ENCODE results near the gene TLE1.

DNA sequence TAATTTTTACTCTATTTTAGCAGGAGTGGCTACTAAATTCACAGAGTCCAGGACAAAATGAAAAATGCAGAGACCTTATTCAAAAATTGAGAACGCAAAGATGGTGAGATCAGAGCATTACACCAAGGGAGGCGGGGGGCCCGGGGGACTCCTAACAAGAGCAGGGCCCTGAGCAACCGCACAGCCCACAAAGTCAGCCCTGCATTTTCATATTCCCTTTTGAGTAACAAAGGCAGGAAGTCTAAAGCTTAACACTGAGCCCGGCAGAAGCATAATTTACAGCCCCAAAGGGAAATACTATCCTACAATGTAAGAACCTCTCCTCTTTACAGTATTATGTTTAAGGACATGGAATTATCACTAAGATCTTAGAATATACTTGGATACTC is 69.4 kb downstream of the TLE1 start:
- TF ChIP-seq GATA2 (IDR thresholded peaks at IDR 0.05; ENCODE audit: low read depth, low read length), result no peak
- TF ChIP-seq GATA3 (IDR thresholded peaks at IDR 0.05; ENCODE audit: low read depth, low read length), result no peak

All from SH-SY5Y (cell line).